ENCODE results near the gene ABCA13.
"Not testable (repeated sequence)": the region's sequence is repeated elsewhere in the genome, so short reads cannot be mapped to it uniquely, and the experiment has no call there.

GRCh38 chr7:48147690-48148089 is 23.6 kb upstream of the ABCA13 start:
- TF ChIP-seq USF2 (IDR thresholded peaks at IDR 0.05; ENCODE audit: low read depth, low read length); POLR2A (IDR thresholded peaks at IDR 0.05; ENCODE audit: low read depth, low read length); RCOR1 (IDR thresholded peaks at IDR 0.05; ENCODE audit: insufficient replicate concordance, low read length); CTCF (conservative IDR thresholded peaks at IDR 0.05; ENCODE audit: low read depth, low read length); CEBPB (IDR thresholded peaks at IDR 0.05; ENCODE audit: low read depth, low read length); MXI1 (IDR thresholded peaks at IDR 0.05; ENCODE audit: borderline replicate concordance, low read depth, low read length); MAFK (IDR thresholded peaks at IDR 0.05; ENCODE audit: low read depth, low read length): not testable (repeated sequence)
